DOHH2 (cell line): Measurements from ENCODE around the gene CCBE1.

Source experiments
- H3F3A ChIP-seq: fragments of 200-600 bp; sonication (generic), shearing (Covaris generic); 2 replicates; pipeline ENCODE4 v1.6.0; 2016; ENCODE audit warnings: antibody characterized with exemption, mild to moderate bottlenecking; ENCODE audit not compliant: control insufficient read depth, insufficient read depth
- H3K27ac ChIP-seq: fragments of 200-600 bp; sonication (generic); 2 replicates; pipeline ENCODE4 v1.5.1; 2014; ENCODE audit warnings: low read depth, mild to moderate bottlenecking, low read length, moderate library complexity
- H3K27me3 ChIP-seq: fragments of 200-600 bp; sonication (generic); 2 replicates; pipeline ENCODE4 v1.6.1; 2014; ENCODE audit warnings: mild to moderate bottlenecking, low read length, mixed read lengths; ENCODE audit not compliant: control insufficient read depth
- H3K36me3 ChIP-seq: fragments of 200-600 bp; sonication (generic); 2 replicates; pipeline ENCODE4 v1.6.1; 2014; ENCODE audit warnings: mild to moderate bottlenecking, low read length, moderate library complexity, mixed read lengths; ENCODE audit not compliant: control insufficient read depth
- H3K4me1 ChIP-seq: fragments of 200-600 bp; sonication (generic); 2 replicates; pipeline ENCODE4 v1.6.1; 2014; ENCODE audit warnings: mild to moderate bottlenecking, low read length, mixed read lengths; ENCODE audit not compliant: control insufficient read depth
- H3K4me2 ChIP-seq: fragments of 200-600 bp; sonication (generic); 2 replicates; pipeline ENCODE4 v1.6.0; 2014; ENCODE audit warnings: mild to moderate bottlenecking, low read length, moderate library complexity
- H3K4me3 ChIP-seq: fragments of 200-600 bp; sonication (generic); 2 replicates; pipeline ENCODE4 v1.5.1; 2014; ENCODE audit warnings: mild to moderate bottlenecking, low read length, mixed read lengths
- H3K79me2 ChIP-seq: fragments of 200-600 bp; sonication (generic); 2 replicates; pipeline ENCODE4 v1.6.1; 2014; ENCODE audit warnings: mild to moderate bottlenecking, low read length, mixed read lengths; ENCODE audit not compliant: control insufficient read depth
- H3K9me2 ChIP-seq: fragments of 200-600 bp; sonication (generic); replicated peaks from 2 replicates; pipeline ENCODE4 v1.6.1; 2014; ENCODE audit warnings: mild to moderate bottlenecking, low read length, mixed read lengths; ENCODE audit not compliant: control insufficient read depth
- H3K9me3 ChIP-seq: fragments of 200-600 bp; sonication (generic); 2 replicates; pipeline ENCODE4 v1.6.1; 2014; ENCODE audit warnings: antibody characterized with exemption, low read length, mixed read lengths; ENCODE audit not compliant: control insufficient read depth, insufficient read depth
- H4K20me1 ChIP-seq: fragments of 200-600 bp; sonication (generic); 2 replicates; pipeline ENCODE4 v1.6.0; 2014; ENCODE audit warnings: low read depth, mild to moderate bottlenecking, antibody characterized with exemption, low read length, moderate library complexity; ENCODE audit not compliant: control insufficient read depth, insufficient read depth
- CTCF ChIP-seq: fragments of 200-600 bp; sonication (generic); IDR thresholded peaks from one replicate; pipeline ENCODE4 v1.5.1; 2014; ENCODE audit warnings: antibody characterized with exemption, mild to moderate bottlenecking, low read depth, low read length; ENCODE audit not compliant: poor library complexity, severe bottlenecking
- EZH2phosphoT487 ChIP-seq: fragments of 200-600 bp; sonication (generic); IDR thresholded peaks from 2 replicates; pipeline ENCODE4 v1.6.1; 2017; ENCODE audit warnings: borderline replicate concordance, mild to moderate bottlenecking, antibody characterized with exemption, low read length, moderate library complexity, mixed read lengths

CCBE1 gene

GRCh38 chr18:59663096-59663495 lies 34.1 kb downstream of the CCBE1 start:
- H3K27ac ChIP-seq, result no peak overlapping the region
- no peaks in the 10 kb centered on the region for H3K9me2 ChIP-seq
- H3K4me1 ChIP-seq, result no peaks in the 10 kb centered on the region

GRCh38 chr18:59661891-59662701 lies 35.1 kb downstream of the CCBE1 start:
- H3K79me2 ChIP-seq, result no peaks in the 10 kb centered on the region
- H3F3A ChIP-seq, result no peaks in the 10 kb centered on the region
- H3K36me3 ChIP-seq, result no peaks in the 10 kb centered on the region
- no peaks in the 10 kb centered on the region for H3K9me2 ChIP-seq
- TF ChIP-seq EZH2phosphoT487 (no peak), CTCF (no peak)
- no peaks in the 10 kb centered on the region for H4K20me1 ChIP-seq
- H3K4me1 ChIP-seq, result no peaks in the 10 kb centered on the region
- H3K27ac ChIP-seq, result no peak overlapping the region
- peaks cover 4% of the 10 kb centered on the region; the same call in 1 of the 2 replicates for H3K27me3 ChIP-seq
- no peaks in the 10 kb centered on the region for H3K9me3 ChIP-seq
- no peak overlapping the region for H3K4me2 ChIP-seq
- no peak overlapping the region for H3K4me3 ChIP-seq

More at GRCh38 chr18:59663096-59663495, 34.1 kb downstream of the CCBE1 start:
- Histone ChIP-seq H3K79me2 (no peaks in the 10 kb centered on the region), H3K4me3 (no peak overlapping the region), H3K36me3 (no peaks in the 10 kb centered on the region), H3K9me3 (no peaks in the 10 kb centered on the region), H3K27me3 (peaks cover 4% of the 10 kb centered on the region; the same call in 1 of the 2 replicates), H3F3A (no peaks in the 10 kb centered on the region), H4K20me1 (no peaks in the 10 kb centered on the region), H3K4me2 (no peak overlapping the region)
- TF ChIP-seq CTCF, result no peak

GRCh38 chr18:59660786-59661743 lies 36.2 kb downstream of the CCBE1 start:
- H4K20me1 ChIP-seq, result no peaks in the 10 kb centered on the region
- H3F3A ChIP-seq, result no peaks in the 10 kb centered on the region
- no peaks in the 10 kb centered on the region for H3K4me1 ChIP-seq
- peaks cover 8% of the 10 kb centered on the region; the same call in 1 of the 2 replicates for H3K27me3 ChIP-seq
- TF ChIP-seq CTCF (no peak), EZH2phosphoT487 (no peak)
- no peaks in the 10 kb centered on the region for H3K9me3 ChIP-seq
- H3K9me2 ChIP-seq, result no peaks in the 10 kb centered on the region
- no peak overlapping the region for H3K27ac ChIP-seq
- no peak overlapping the region for H3K4me3 ChIP-seq
- no peaks in the 10 kb centered on the region for H3K36me3 ChIP-seq
- no peak overlapping the region for H3K4me2 ChIP-seq
- no peaks in the 10 kb centered on the region for H3K79me2 ChIP-seq
